NCI-H69 (cell line): ENCODE results near the gene KCNG3.

Source experiments
- DNase-seq: peaks from one replicate; lab custom pipeline; 2025; lab: John Stamatoyannopoulos, UW

Gene KCNG3

GRCh38 chr2:42486145-42486906 is 7.5 kb downstream of the KCNG3 start:
- peak; percentile 52 for DNase-seq

- no peak for DNase-seq
Measured at GRCh38 chr2:42480402-42480801, 13.4 kb downstream of the KCNG3 start.

GRCh38 chr2:42474765-42475454 is 18.9 kb downstream of the KCNG3 start:
- DNase-seq: peak; percentile 82

- no peak for DNase-seq
Measured at GRCh38 chr2:42470706-42471105, 23.1 kb downstream of the KCNG3 start.

GRCh38 chr2:42464631-42465030 is 29.2 kb downstream of the KCNG3 start:
- DNase-seq: no peak

- no peak for DNase-seq
Measured at GRCh38 chr2:42463570-42463969, 30.2 kb downstream of the KCNG3 start.

GRCh38 chr2:42459296-42459695 is 34.5 kb downstream of the KCNG3 start:
- no peak for DNase-seq

GRCh38 chr2:42458396-42458795 is 35.4 kb downstream of the KCNG3 start:
- DNase-seq: no peak

- DNase-seq: no peak
Measured at GRCh38 chr2:42457011-42457410, 36.8 kb downstream of the KCNG3 start.

- DNase-seq: peak; percentile 41
Measured at GRCh38 chr2:42456126-42456839, 37.5 kb downstream of the KCNG3 start.

- DNase-seq: no peak
Measured at GRCh38 chr2:42452545-42452944, 41.2 kb downstream of the KCNG3 start.

GRCh38 chr2:42450136-42450535 is 43.6 kb downstream of the KCNG3 start:
- DNase-seq: no peak

GRCh38 chr2:42449163-42450087 is 44.4 kb downstream of the KCNG3 start:
- DNase-seq: no peak

GRCh38 chr2:42448163-42448562 is 45.6 kb downstream of the KCNG3 start:
- DNase-seq: no peak

GRCh38 chr2:42446503-42447271 is 47.1 kb downstream of the KCNG3 start:
- no peak for DNase-seq

GRCh38 chr2:42443718-42444399 is 49.9 kb downstream of the KCNG3 start:
- no peak for DNase-seq

GRCh38 chr2:42442774-42443173 is 51.0 kb downstream of the KCNG3 start:
- no peak for DNase-seq

- DNase-seq: peak; percentile 3
Measured at GRCh38 chr2:42438685-42439084, 55.1 kb downstream of the KCNG3 start.

- DNase-seq: no peak
Measured at GRCh38 chr2:42436370-42436769, 57.4 kb downstream of the KCNG3 start.

- DNase-seq: no peak
Measured at GRCh38 chr2:42435628-42436027, 58.2 kb downstream of the KCNG3 start.
